ENCODE data around the gene PRPF4.

PRPF4 gene

GRCh38 chr9:113261917-113262671, 13.4 kb upstream of the PRPF4 start:
- H3K9ac ChIP-seq (ENCODE audit: low read depth in 1 of 2, low read length in 2 of 2), result no peak overlapping the region
- H3K4me3 ChIP-seq (ENCODE audit: low read depth in 1 of 2, low read length in 2 of 2), result no peak overlapping the region
- H3K4me1 ChIP-seq (ENCODE audit: control insufficient read depth in 1 of 2, insufficient read depth in 2 of 2, low read length in 2 of 2), result peaks cover 7 to 21% of the 10 kb centered on the region in 2 donors
- no peak overlapping the region for H3K27ac ChIP-seq (ENCODE audit: low read depth, low read length)
- no peaks in the 10 kb centered on the region for H3K27me3 ChIP-seq (ENCODE audit: control insufficient read depth in 1 of 2, insufficient read depth in 2 of 2, low read length in 2 of 2)
- peaks cover 23 to 40% of the 10 kb centered on the region in 2 donors for H3K36me3 ChIP-seq (ENCODE audit: control insufficient read depth in 1 of 2, insufficient read depth in 2 of 2, low read length in 2 of 2)
- H3K9me3 ChIP-seq (ENCODE audit: control insufficient read depth in 1 of 2, low read length in 2 of 2), result no peaks in the 10 kb centered on the region

DNA sequence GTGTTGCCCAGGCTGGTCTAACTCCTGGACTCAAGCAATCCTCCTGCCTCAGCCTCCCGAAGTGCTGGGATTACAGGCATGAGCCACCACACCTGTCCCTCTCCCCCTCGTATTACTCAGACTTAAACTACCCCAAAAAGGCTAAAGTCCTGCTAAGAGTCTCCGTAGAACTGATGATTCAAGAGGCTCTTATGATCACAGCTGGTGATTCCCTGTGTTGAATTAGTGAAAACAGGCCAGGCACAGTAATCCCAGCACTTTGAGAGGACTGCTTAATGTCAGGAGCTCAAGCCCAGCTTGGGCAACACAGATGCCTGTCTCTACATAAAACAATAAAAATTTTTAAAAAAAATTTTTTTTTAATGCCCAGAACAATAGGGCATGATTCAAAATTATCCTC, 9.3 kb upstream of the PRPF4 start:
- H3K9me3 ChIP-seq (ENCODE audit: control insufficient read depth in 1 of 2, low read length in 2 of 2), result no peaks in the 10 kb centered on the region
- no peaks in the 10 kb centered on the region for H3K27me3 ChIP-seq (ENCODE audit: control insufficient read depth in 1 of 2, insufficient read depth in 2 of 2, low read length in 2 of 2)
- H3K4me3 ChIP-seq (ENCODE audit: low read depth in 1 of 2, low read length in 2 of 2), result no peak overlapping the region
- H3K9ac ChIP-seq (ENCODE audit: low read depth in 1 of 2, low read length in 2 of 2), result no peak overlapping the region
- peaks cover 21 to 53% of the 10 kb centered on the region in 2 donors for H3K36me3 ChIP-seq (ENCODE audit: control insufficient read depth in 1 of 2, insufficient read depth in 2 of 2, low read length in 2 of 2)
- H3K27ac ChIP-seq (ENCODE audit: low read depth, low read length), result no peak overlapping the region
- peaks cover 9 to 10% of the 10 kb centered on the region in 2 donors for H3K4me1 ChIP-seq (ENCODE audit: control insufficient read depth in 1 of 2, insufficient read depth in 2 of 2, low read length in 2 of 2)

- Histone ChIP-seq H3K27ac (ENCODE audit: low read depth, low read length) (no peak overlapping the region), H3K4me3 (ENCODE audit: low read depth in 1 of 2, low read length in 2 of 2) (no peak overlapping the region)
Observed at GRCh38 chr9:113267911-113268566, 7.4 kb upstream of the PRPF4 start.

DNA sequence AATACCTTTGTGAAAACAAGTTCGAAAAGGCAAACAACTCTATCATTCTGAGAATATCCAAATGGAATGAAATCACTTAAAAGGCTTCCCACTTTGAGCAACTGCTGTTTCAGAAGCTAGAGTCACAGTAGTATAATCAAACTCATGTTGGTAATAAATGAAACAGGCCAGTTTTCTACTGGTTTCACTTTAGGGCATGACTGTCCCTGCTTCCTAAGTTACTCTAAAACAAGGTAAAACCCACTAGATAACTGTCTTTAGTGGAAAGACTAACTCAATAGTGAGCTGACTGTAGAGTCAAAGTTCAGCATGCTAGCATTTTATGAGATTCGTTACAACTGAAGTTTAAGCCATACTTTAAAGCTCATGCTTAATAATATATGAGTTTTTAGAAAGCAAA, 6.1 kb upstream of the PRPF4 start:
- Histone ChIP-seq H3K27me3 (ENCODE audit: control insufficient read depth in 1 of 2, insufficient read depth in 2 of 2, low read length in 2 of 2) (no peaks in the 10 kb centered on the region), H3K9ac (ENCODE audit: low read depth in 1 of 2, low read length in 2 of 2) (no peak overlapping the region), H3K4me3 (ENCODE audit: low read depth in 1 of 2, low read length in 2 of 2) (no peak overlapping the region), H3K9me3 (ENCODE audit: control insufficient read depth in 1 of 2, low read length in 2 of 2) (no peaks in the 10 kb centered on the region), H3K36me3 (ENCODE audit: control insufficient read depth in 1 of 2, insufficient read depth in 2 of 2, low read length in 2 of 2) (peaks cover 22 to 63% of the 10 kb centered on the region in 2 donors), H3K27ac (ENCODE audit: low read depth, low read length) (no peak overlapping the region), H3K4me1 (ENCODE audit: control insufficient read depth in 1 of 2, insufficient read depth in 2 of 2, low read length in 2 of 2) (peaks cover 7 to 8% of the 10 kb centered on the region in 2 donors)

More at GRCh38 chr9:113267911-113268566, 7.4 kb upstream of the PRPF4 start:
- Histone ChIP-seq H3K9ac (ENCODE audit: low read depth in 1 of 2, low read length in 2 of 2) (no peak overlapping the region), H3K36me3 (ENCODE audit: control insufficient read depth in 1 of 2, insufficient read depth in 2 of 2, low read length in 2 of 2) (peaks cover 22 to 59% of the 10 kb centered on the region in 2 donors), H3K9me3 (ENCODE audit: control insufficient read depth in 1 of 2, low read length in 2 of 2) (no peaks in the 10 kb centered on the region), H3K27me3 (ENCODE audit: control insufficient read depth in 1 of 2, insufficient read depth in 2 of 2, low read length in 2 of 2) (no peaks in the 10 kb centered on the region), H3K4me1 (ENCODE audit: control insufficient read depth in 1 of 2, insufficient read depth in 2 of 2, low read length in 2 of 2) (peaks cover 0 to 3% of the 10 kb centered on the region in 2 donors)

DNA sequence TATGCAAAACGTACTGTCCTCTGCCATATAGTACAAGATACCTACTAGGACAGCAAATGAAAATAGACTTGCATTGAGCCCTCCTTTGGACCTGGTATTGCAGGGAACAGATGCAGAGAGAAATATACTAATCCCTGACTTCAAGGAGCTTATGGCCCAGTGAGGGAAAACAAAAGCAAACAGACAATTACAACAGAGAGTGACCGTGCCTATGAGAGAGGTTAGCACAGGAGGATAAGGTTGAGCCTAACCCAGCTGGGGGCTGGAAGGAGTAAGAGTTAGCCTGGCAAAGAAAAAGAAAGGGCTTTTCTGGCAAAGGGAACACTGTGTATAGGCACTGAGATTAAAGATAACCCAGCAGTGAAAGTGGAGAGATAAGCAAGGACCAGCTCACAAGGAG, 5.6 kb upstream of the PRPF4 start:
- Histone ChIP-seq H3K4me1 (ENCODE audit: control insufficient read depth in 1 of 2, insufficient read depth in 2 of 2, low read length in 2 of 2) (peaks cover 7 to 11% of the 10 kb centered on the region in 2 donors), H3K27me3 (ENCODE audit: control insufficient read depth in 1 of 2, insufficient read depth in 2 of 2, low read length in 2 of 2) (no peaks in the 10 kb centered on the region), H3K9me3 (ENCODE audit: control insufficient read depth in 1 of 2, low read length in 2 of 2) (no peaks in the 10 kb centered on the region), H3K4me3 (ENCODE audit: low read depth in 1 of 2, low read length in 2 of 2) (no peak overlapping the region), H3K36me3 (ENCODE audit: control insufficient read depth in 1 of 2, insufficient read depth in 2 of 2, low read length in 2 of 2) (peaks cover 22 to 63% of the 10 kb centered on the region in 2 donors), H3K9ac (ENCODE audit: low read depth in 1 of 2, low read length in 2 of 2) (no peak overlapping the region), H3K27ac (ENCODE audit: low read depth, low read length) (no peak overlapping the region)

DNA sequence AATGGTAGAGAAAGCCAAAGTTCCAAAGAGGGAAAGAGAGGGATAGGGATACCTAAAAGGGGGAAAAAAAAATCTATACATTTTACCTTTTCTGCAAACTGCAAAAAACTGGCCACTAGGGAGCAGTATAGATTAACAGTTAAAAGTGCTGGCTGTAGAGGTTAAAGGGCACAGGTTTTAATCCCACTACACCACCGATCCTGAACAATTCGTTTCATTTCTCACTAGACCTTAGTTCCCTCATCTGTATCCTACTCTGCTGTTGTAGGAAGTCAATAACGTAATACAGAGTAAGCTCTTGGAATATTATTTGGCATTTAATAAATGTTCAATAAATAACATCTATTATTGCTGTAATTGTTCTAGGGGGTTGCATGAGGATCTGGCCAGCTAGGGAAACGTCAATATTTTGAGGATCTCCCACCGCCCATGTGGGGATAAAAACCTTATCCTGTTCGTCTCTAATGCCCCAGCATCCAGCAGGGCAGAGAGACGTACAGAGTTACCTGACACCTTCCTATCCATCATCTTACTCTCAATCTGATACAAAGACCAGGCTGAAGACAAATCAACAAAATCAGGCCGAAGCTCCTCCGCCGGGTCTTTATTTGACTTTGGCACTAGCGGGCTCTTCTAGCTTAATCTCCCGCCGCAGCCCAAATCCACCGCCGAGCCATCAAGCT, 843 bp upstream of the PRPF4 start:
- Histone ChIP-seq H3K9ac (ENCODE audit: low read depth in 1 of 2, low read length in 2 of 2) (peak overlapping the region; percentile 74 to 97), H3K4me1 (ENCODE audit: control insufficient read depth in 1 of 2, insufficient read depth in 2 of 2, low read length in 2 of 2) (peaks cover 14 to 17% of the 10 kb centered on the region in 2 donors), H3K27me3 (ENCODE audit: control insufficient read depth in 1 of 2, insufficient read depth in 2 of 2, low read length in 2 of 2) (no peaks in the 10 kb centered on the region), H3K27ac (ENCODE audit: low read depth, low read length) (peak overlapping the region; percentile 74), H3K36me3 (ENCODE audit: control insufficient read depth in 1 of 2, insufficient read depth in 2 of 2, low read length in 2 of 2) (peaks cover 19 to 44% of the 10 kb centered on the region in 2 donors), H3K4me3 (ENCODE audit: low read depth in 1 of 2, low read length in 2 of 2) (peak overlapping the region; percentile 90 to 93), H3K9me3 (ENCODE audit: control insufficient read depth in 1 of 2, low read length in 2 of 2) (no peaks in the 10 kb centered on the region)

- H3K9ac ChIP-seq (ENCODE audit: low read depth in 1 of 2, low read length in 2 of 2), result peak overlapping the region in 1 of 2 donors; percentile 3
- peaks cover 17 to 47% of the 10 kb centered on the region in 2 donors for H3K36me3 ChIP-seq (ENCODE audit: control insufficient read depth in 1 of 2, insufficient read depth in 2 of 2, low read length in 2 of 2)
- H3K27ac ChIP-seq (ENCODE audit: low read depth, low read length), result no peak overlapping the region
- H3K4me1 ChIP-seq (ENCODE audit: control insufficient read depth in 1 of 2, insufficient read depth in 2 of 2, low read length in 2 of 2), result peaks cover 11 to 15% of the 10 kb centered on the region in 2 donors
- H3K9me3 ChIP-seq (ENCODE audit: control insufficient read depth in 1 of 2, low read length in 2 of 2), result no peaks in the 10 kb centered on the region
- H3K27me3 ChIP-seq (ENCODE audit: control insufficient read depth in 1 of 2, insufficient read depth in 2 of 2, low read length in 2 of 2), result no peaks in the 10 kb centered on the region
- H3K4me3 ChIP-seq (ENCODE audit: low read depth in 1 of 2, low read length in 2 of 2), result no peak overlapping the region
Observed at GRCh38 chr9:113278840-113279239, 3.4 kb downstream of the PRPF4 start.

- H3K27me3 ChIP-seq (ENCODE audit: control insufficient read depth in 1 of 2, insufficient read depth in 2 of 2, low read length in 2 of 2), result no peaks in the 10 kb centered on the region
Observed at GRCh38 chr9:113281356-113281755, 5.9 kb downstream of the PRPF4 start.

DNA sequence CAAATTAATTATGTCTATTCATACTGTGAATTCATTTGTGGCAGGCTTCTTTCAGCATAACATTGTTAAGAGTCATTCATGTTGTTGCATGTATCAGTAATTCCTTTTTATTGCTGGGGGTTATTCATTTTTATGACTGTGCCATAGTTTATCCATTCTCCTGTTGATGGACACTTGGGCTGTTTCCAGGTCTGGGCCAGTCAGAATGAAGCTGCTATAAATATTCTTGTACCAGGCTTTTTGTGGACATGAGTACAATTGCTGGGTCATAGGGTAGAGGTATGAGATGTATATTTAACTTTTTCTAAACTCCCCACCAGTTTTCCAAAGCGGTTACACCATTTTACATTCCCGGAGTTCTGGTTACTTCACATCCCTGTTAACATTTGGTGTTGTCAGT, 13.6 kb downstream of the PRPF4 start:
- no peak overlapping the region for H3K4me3 ChIP-seq (ENCODE audit: low read depth in 1 of 2, low read length in 2 of 2)
- peaks cover 5 to 11% of the 10 kb centered on the region in 2 donors for H3K4me1 ChIP-seq (ENCODE audit: control insufficient read depth in 1 of 2, insufficient read depth in 2 of 2, low read length in 2 of 2)
- no peaks in the 10 kb centered on the region for H3K9me3 ChIP-seq (ENCODE audit: control insufficient read depth in 1 of 2, low read length in 2 of 2)
- H3K9ac ChIP-seq (ENCODE audit: low read depth in 1 of 2, low read length in 2 of 2), result no peak overlapping the region
- H3K36me3 ChIP-seq (ENCODE audit: control insufficient read depth in 1 of 2, insufficient read depth in 2 of 2, low read length in 2 of 2), result peaks cover 54 to 86% of the 10 kb centered on the region in 2 donors
- H3K27ac ChIP-seq (ENCODE audit: low read depth, low read length), result no peak overlapping the region
- H3K27me3 ChIP-seq (ENCODE audit: control insufficient read depth in 1 of 2, insufficient read depth in 2 of 2, low read length in 2 of 2), result no peaks in the 10 kb centered on the region

More at GRCh38 chr9:113281356-113281755, 5.9 kb downstream of the PRPF4 start:
- H3K27ac ChIP-seq (ENCODE audit: low read depth, low read length), result no peak overlapping the region
- peaks cover 2 to 6% of the 10 kb centered on the region in 2 donors for H3K4me1 ChIP-seq (ENCODE audit: control insufficient read depth in 1 of 2, insufficient read depth in 2 of 2, low read length in 2 of 2)
- H3K4me3 ChIP-seq (ENCODE audit: low read depth in 1 of 2, low read length in 2 of 2), result no peak overlapping the region
- no peaks in the 10 kb centered on the region for H3K9me3 ChIP-seq (ENCODE audit: control insufficient read depth in 1 of 2, low read length in 2 of 2)
- no peak overlapping the region for H3K9ac ChIP-seq (ENCODE audit: low read depth in 1 of 2, low read length in 2 of 2)
- H3K36me3 ChIP-seq (ENCODE audit: control insufficient read depth in 1 of 2, insufficient read depth in 2 of 2, low read length in 2 of 2), result peaks cover 32 to 68% of the 10 kb centered on the region in 2 donors
